Natural killer cell (primary cell): Measurements from ENCODE around the gene CCSER2. TPM values are rescaled to one million over a fixed set of nuclear protein-coding genes. Genes with fewer than 3 reads are reported as not detected.

Experiments used
- ATAC-seq, 3 donors: fragments of 150-1000 bp in 2 of 3; fragments of 200-7000 bp in 1 of 3; cut with Tn5 transposase; 1 replicate in 1 of 3; 2 replicates in 2 of 3; pipeline ENCODE4 v1.10.0; 2021; ENCODE audit warnings: mild to moderate bottlenecking in 2 of 3, moderate library complexity in 2 of 3
- DNase-seq, 2 donors: peaks; one replicate each; pipeline versions ENCODE4 v3.0.0 to v3.0.0-alpha.2; 2013 to 2021; ENCODE audit warnings: mixed read lengths in 1 of 2
- H3K27ac ChIP-seq: one replicate; pipeline ENCODE4 v1.5.1; 2013; ENCODE audit warnings: mild to moderate bottlenecking, low read length
- H3K27me3 ChIP-seq: one replicate; pipeline ENCODE4 v1.6.1; 2013; ENCODE audit warnings: low read length; ENCODE audit not compliant: control insufficient read depth, insufficient read depth
- H3K36me3 ChIP-seq: one replicate; pipeline ENCODE4 v1.6.1; 2013; ENCODE audit warnings: low read length; ENCODE audit not compliant: control insufficient read depth, insufficient read depth
- H3K4me1 ChIP-seq: one replicate; pipeline ENCODE4 v1.6.1; 2013; ENCODE audit warnings: low read length; ENCODE audit not compliant: control insufficient read depth, insufficient read depth
- H3K4me3 ChIP-seq: one replicate; pipeline ENCODE4 v1.5.1; 2013; ENCODE audit warnings: low read length
- H3K9me3 ChIP-seq: one replicate; pipeline ENCODE4 v1.6.1; 2013; ENCODE audit warnings: low read length; ENCODE audit not compliant: control insufficient read depth, insufficient read depth
- H3K27ac Mint-ChIP-seq, 2 donors: one replicate each; pipeline ENCODE4 v1.8.0; 2022; ENCODE audit warnings: mild to moderate bottlenecking in 2 of 2, mixed read lengths in 2 of 2, moderate library complexity in 1 of 2
- H3K27me3 Mint-ChIP-seq, 2 donors: one replicate each; pipeline ENCODE4 v1.8.0; 2022; ENCODE audit warnings: low read depth in 2 of 2, mixed read lengths in 2 of 2
- H3K36me3 Mint-ChIP-seq: one replicate; pipeline ENCODE4 v1.8.0; 2022; ENCODE audit warnings: mixed read lengths
- H3K4me1 Mint-ChIP-seq, 2 donors: one replicate each; pipeline ENCODE4 v1.8.0; 2022; ENCODE audit warnings: mixed read lengths in 2 of 2
- H3K4me3 Mint-ChIP-seq: one replicate; pipeline ENCODE4 v1.8.0; 2022; ENCODE audit warnings: mild to moderate bottlenecking, moderate library complexity, mixed read lengths
- H3K9me3 Mint-ChIP-seq, 2 donors: one replicate each; pipeline ENCODE4 v1.8.0; 2022; ENCODE audit warnings: mixed read lengths in 2 of 2
- WGBS: methylation state at CpG from one replicate; pipeline ENCODE4 v1.1.7; 2013; ENCODE audit warnings: missing lambda C conversion rate; ENCODE audit not compliant: insufficient coverage; 5-methylcytosine and 5-hydroxymethylcytosine counted together
- intact Hi-C: fragments of 100-400 bp; cut with micrococcal nuclease; formaldehyde crosslinking; loops from one replicate; pipeline ENCODE4 v1.14.2; 2022
- total RNA-seq, 4 donors: library from RNA; stranded (reverse); fragments of 120-200 nt in 1 of 4; gene quantifications; one replicate each; pipeline versions ENCODE4 v1.2.3 to v1.2.4, GENCODE V29; 2013 to 2022
- TF ChIP-seq, protein P1 (sequence below): fragments of 200-600 bp; IDR thresholded peaks from one replicate; pipeline ENCODE4 v1.8.0; 2022; ENCODE audit warnings: antibody characterized with exemption

CCSER2 gene
- total RNA-seq, 3 donors from 2014 or later (not counting 1 experiment from before 2014, with no cell fraction given) = 125 to 158 (median 146) TPM

DNA sequence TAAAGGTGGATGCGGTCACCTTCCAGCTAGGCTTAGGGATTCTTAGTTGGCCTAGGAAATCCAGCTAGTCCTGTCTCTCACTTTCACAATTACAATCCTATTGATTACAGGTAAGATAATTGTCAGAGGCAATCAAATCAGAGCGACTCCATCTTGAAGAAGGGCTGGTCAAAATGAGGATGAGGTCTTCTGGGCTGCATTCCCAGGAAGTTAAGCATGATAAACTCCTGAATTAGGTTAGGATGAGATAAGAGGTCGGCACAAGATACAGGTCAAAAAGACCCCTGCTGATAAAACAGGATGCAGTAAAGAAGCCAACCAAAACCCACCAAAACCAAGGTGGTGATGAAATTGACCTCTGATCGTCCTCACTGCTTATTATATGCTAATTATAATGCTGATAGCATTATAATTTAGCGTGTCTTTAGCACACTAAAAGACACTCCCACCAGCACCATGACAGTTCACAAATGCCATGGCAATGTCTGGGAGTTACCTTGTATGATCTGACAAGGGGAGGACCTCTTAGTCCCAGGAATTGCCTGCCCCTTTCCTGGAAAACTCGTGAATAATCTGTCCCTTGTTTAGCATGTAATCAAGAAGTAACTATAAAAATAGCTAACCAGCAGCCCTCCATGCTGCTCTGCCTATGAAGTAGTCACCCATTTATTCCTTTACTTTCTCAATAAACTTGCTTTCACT lies 237.6 kb downstream of the CCSER2 start:
- WGBS = 90% methylated on average over 3 of the region's 6 CpGs
- H3K27me3 Mint-ChIP-seq = peaks cover 15 to 46% of the 10 kb centered on the region in 2 donors

DNA sequence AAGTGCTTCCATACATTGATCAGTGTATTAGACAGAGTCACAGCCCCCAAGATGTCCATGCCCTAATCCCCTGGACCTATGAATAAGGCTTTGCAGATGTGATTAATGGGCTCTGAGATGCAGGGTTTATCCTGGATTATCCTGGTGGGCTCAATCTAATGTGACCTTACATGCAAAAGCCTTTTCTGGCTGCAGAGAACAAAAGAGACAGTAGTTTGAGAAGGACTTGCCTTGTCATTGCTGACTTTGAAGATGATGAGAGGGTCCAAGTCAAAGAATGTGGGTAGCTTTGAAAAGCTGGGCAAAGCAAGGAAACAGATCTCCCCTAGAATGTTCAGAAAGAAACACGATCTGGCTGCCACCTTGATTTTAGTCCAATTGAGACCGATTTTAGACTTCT lies 238.7 kb downstream of the CCSER2 start:
- ATAC-seq (no peak), DNase-seq (no peak)
- intact Hi-C loops = no loop called here
- no peaks in the 10 kb centered on the region for H3K9me3 Mint-ChIP-seq
- Histone ChIP-seq H3K27ac (no peak overlapping the region), H3K9me3 (no peaks in the 10 kb centered on the region), H3K27me3 (peaks cover 6% of the 10 kb centered on the region), H3K4me3 (no peak overlapping the region), H3K4me1 (no peaks in the 10 kb centered on the region), H3K36me3 (no peaks in the 10 kb centered on the region)
- 77% methylated on average over 2 of the region's 2 CpGs for WGBS
- TF ChIP-seq, protein P1, sequence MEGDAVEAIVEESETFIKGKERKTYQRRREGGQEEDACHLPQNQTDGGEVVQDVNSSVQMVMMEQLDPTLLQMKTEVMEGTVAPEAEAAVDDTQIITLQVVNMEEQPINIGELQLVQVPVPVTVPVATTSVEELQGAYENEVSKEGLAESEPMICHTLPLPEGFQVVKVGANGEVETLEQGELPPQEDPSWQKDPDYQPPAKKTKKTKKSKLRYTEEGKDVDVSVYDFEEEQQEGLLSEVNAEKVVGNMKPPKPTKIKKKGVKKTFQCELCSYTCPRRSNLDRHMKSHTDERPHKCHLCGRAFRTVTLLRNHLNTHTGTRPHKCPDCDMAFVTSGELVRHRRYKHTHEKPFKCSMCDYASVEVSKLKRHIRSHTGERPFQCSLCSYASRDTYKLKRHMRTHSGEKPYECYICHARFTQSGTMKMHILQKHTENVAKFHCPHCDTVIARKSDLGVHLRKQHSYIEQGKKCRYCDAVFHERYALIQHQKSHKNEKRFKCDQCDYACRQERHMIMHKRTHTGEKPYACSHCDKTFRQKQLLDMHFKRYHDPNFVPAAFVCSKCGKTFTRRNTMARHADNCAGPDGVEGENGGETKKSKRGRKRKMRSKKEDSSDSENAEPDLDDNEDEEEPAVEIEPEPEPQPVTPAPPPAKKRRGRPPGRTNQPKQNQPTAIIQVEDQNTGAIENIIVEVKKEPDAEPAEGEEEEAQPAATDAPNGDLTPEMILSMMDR = no peak
- H3K4me1 Mint-ChIP-seq = no peaks in the 10 kb centered on the region
- H3K4me3 Mint-ChIP-seq = no peak overlapping the region
- no peaks in the 10 kb centered on the region for H3K36me3 Mint-ChIP-seq
- H3K27me3 Mint-ChIP-seq = peaks cover 15 to 44% of the 10 kb centered on the region in 2 donors
- H3K27ac Mint-ChIP-seq = no peak overlapping the region

More for the DNA sequence above, 237.6 kb downstream of the CCSER2 start:
- no peak for ATAC-seq
- Mint-ChIP-seq H3K36me3 (no peaks in the 10 kb centered on the region), H3K9me3 (no peaks in the 10 kb centered on the region), H3K4me3 (no peak overlapping the region), H3K4me1 (no peaks in the 10 kb centered on the region), H3K27ac (no peak overlapping the region)
- TF ChIP-seq, protein P1 = no peak
- Histone ChIP-seq H3K36me3 (no peaks in the 10 kb centered on the region), H3K27ac (no peak overlapping the region), H3K4me3 (no peak overlapping the region), H3K9me3 (no peaks in the 10 kb centered on the region), H3K27me3 (peaks cover 6% of the 10 kb centered on the region), H3K4me1 (no peaks in the 10 kb centered on the region)
- DNase-seq = no peak
- intact Hi-C loops = no loop called here

Other genes starting within 250 kb of the CCSER2 start
- 10 to 100 TPM; 84.3 to 89.3 (median 87.9) TPM for gene GHITM, start 189.1 kb upstream of the CCSER2 start, total RNA-seq
- gene GPR15LG, start 154.8 kb upstream of the CCSER2 start, total RNA-seq = not detected
- 1 to 10 TPM; 4.0 to 9.5 (median 6.5) TPM for gene CDHR1, start 134.1 kb upstream of the CCSER2 start, total RNA-seq
- not detected for gene LRIT2, start 103.0 kb upstream of the CCSER2 start, total RNA-seq
- gene LRIT1, start 87.0 kb upstream of the CCSER2 start, total RNA-seq = not detected
- gene RGR, start 83.5 kb upstream of the CCSER2 start, total RNA-seq = not detected